ENCODE data around the gene SRPK2. TPM values are rescaled to one million over a fixed set of nuclear protein-coding genes. Genes with fewer than 3 reads are reported as not detected.
"Not testable (repeated sequence)": the region's sequence is repeated elsewhere in the genome, so short reads cannot be mapped to it uniquely, and the experiment has no call there.

Gene SRPK2
- polyA plus RNA-seq, result 71.3 and 118 TPM in 2 replicates
- 170 and 171 TPM in 2 replicates for polyA minus RNA-seq

GRCh38 chr7:105388356-105389087, at the start of gene SRPK2:
Gene SRPK2, minus strand, starts transcription at chr7:105388921.
- Histone ChIP-seq H3K9ac (ENCODE audit: low read length) (peak within 1 kb of the TSS; percentile 64), H3K9me3 (ENCODE audit: low read length) (no peaks in the 10 kb centered on the region), H4K20me1 (ENCODE audit: insufficient read depth) (no peaks in the 10 kb centered on the region), H3K27ac (ENCODE audit: low read length) (no peak within 1 kb of the TSS), H3K4me3 (ENCODE audit: low read length) (peak within 1 kb of the TSS; percentile 90), H3F3A (ENCODE audit: insufficient read depth, low read length, poor library complexity, severe bottlenecking) (peaks cover 4% of the 10 kb centered on the region), H2AFZ (ENCODE audit: low read depth, low read length) (peak within 1 kb of the TSS; percentile 54), H3K79me2 (replicated peaks; ENCODE audit: insufficient read depth, low read length) (peaks cover 32% of the 10 kb centered on the region), H3K27me3 (ENCODE audit: insufficient read depth, low read depth, low read length) (no peaks in the 10 kb centered on the region), H3K9me2 (ENCODE audit: insufficient read depth, low read length) (no peaks in the 10 kb centered on the region), H3K4me2 (ENCODE audit: low read length) (peak within 1 kb of the TSS; percentile 65), H3K36me3 (ENCODE audit: insufficient read depth, low read length) (no peaks in the 10 kb centered on the region)
- no peak for TF ChIP-seq TAF1 (IDR thresholded peaks at IDR 0.05; ENCODE audit: low read depth)
- no peak for TF ChIP-seq SMC3 (conservative IDR thresholded peaks at IDR 0.05; ENCODE audit: poor library complexity)
- TF ChIP-seq RAD21 (conservative IDR thresholded peaks at IDR 0.05), result no peak
- peak; percentile 37 for TF ChIP-seq MXI1 (conservative IDR thresholded peaks at IDR 0.05; ENCODE audit: poor library complexity, severe bottlenecking)
- peak; percentile 78 for TF ChIP-seq POLR2AphosphoS5 (IDR thresholded peaks at IDR 0.05)

DNA sequence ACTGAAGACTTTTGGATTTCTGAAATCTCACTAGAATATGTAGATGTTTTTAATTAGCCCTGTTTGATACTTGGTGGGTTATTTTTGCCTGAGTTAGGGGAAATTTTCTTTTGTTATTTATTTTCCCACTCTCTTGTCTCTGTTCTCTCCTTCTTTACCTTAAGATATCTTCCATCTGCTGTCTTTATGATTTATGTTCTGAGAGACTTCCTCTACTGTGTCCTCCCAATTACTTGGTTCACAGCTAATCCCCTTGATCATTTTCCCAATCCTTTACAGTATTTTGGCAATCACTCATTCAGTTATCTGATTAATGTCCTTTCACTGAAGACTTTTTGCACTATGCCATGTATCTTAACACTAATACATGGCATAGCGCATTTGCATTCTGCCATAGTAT, 49.5 kb upstream of the SRPK2 start:
- no peak overlapping the region for H3K4me3 ChIP-seq (ENCODE audit: low read length)
- H3K27ac ChIP-seq (ENCODE audit: low read length), result no peak overlapping the region
- H3K9me3 ChIP-seq (ENCODE audit: low read length), result no peaks in the 10 kb centered on the region
- no peaks in the 10 kb centered on the region for H3F3A ChIP-seq (ENCODE audit: insufficient read depth, low read length, poor library complexity, severe bottlenecking)
- H4K20me1 ChIP-seq (ENCODE audit: insufficient read depth), result no peaks in the 10 kb centered on the region
- no peak overlapping the region for H2AFZ ChIP-seq (ENCODE audit: low read depth, low read length)
- no peaks in the 10 kb centered on the region for H3K9me2 ChIP-seq (ENCODE audit: insufficient read depth, low read length)
- TF ChIP-seq TAF1 (IDR thresholded peaks at IDR 0.05; ENCODE audit: low read depth), result no peak
- TF ChIP-seq RAD21 (conservative IDR thresholded peaks at IDR 0.05), result no peak
- no peak for TF ChIP-seq POLR2AphosphoS5 (IDR thresholded peaks at IDR 0.05)
- no peak overlapping the region for H3K9ac ChIP-seq (ENCODE audit: low read length)
- no peaks in the 10 kb centered on the region for H3K79me2 ChIP-seq (replicated peaks; ENCODE audit: insufficient read depth, low read length)
- no peaks in the 10 kb centered on the region for H3K27me3 ChIP-seq (ENCODE audit: insufficient read depth, low read depth, low read length)
- H3K4me2 ChIP-seq (ENCODE audit: low read length), result no peak overlapping the region
- no peaks in the 10 kb centered on the region for H3K36me3 ChIP-seq (ENCODE audit: insufficient read depth, low read length)

DNA sequence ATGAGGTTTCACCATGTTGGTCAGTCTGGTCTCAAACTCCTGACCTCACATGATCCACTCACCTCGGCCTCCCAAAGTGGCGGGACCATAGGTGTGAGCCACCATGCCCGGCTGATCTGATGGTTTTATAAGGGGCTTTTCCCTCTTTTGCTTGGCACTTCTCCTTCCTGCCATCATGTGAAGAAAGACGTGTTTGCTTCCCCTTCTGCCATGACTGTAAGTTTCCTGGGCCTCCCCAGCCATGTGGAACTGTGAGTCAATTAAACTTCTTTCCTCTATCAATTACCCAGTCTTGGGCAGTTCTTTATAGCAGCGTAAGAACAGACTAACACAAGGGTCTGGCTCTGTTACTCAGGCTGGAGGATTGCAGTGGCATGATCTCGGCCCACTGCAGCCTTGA, 48.6 kb upstream of the SRPK2 start:
- H3F3A ChIP-seq (ENCODE audit: insufficient read depth, low read length, poor library complexity, severe bottlenecking); H3K9ac ChIP-seq (ENCODE audit: low read length); H3K27ac ChIP-seq (ENCODE audit: low read length); H3K27me3 ChIP-seq (ENCODE audit: insufficient read depth, low read depth, low read length); H3K9me2 ChIP-seq (ENCODE audit: insufficient read depth, low read length); H3K4me2 ChIP-seq (ENCODE audit: low read length); H4K20me1 ChIP-seq (ENCODE audit: insufficient read depth); H3K9me3 ChIP-seq (ENCODE audit: low read length); H3K36me3 ChIP-seq (ENCODE audit: insufficient read depth, low read length); H3K79me2 ChIP-seq (replicated peaks; ENCODE audit: insufficient read depth, low read length); H3K4me3 ChIP-seq (ENCODE audit: low read length); H2AFZ ChIP-seq (ENCODE audit: low read depth, low read length): not testable (repeated sequence)

- Histone ChIP-seq H3K9me3 (ENCODE audit: low read length) (no peaks in the 10 kb centered on the region), H4K20me1 (ENCODE audit: insufficient read depth) (no peaks in the 10 kb centered on the region), H3K79me2 (replicated peaks; ENCODE audit: insufficient read depth, low read length) (no peaks in the 10 kb centered on the region), H3K27ac (ENCODE audit: low read length) (no peak overlapping the region), H3K4me3 (ENCODE audit: low read length) (no peak overlapping the region), H3K27me3 (ENCODE audit: insufficient read depth, low read depth, low read length) (no peaks in the 10 kb centered on the region), H3K4me2 (ENCODE audit: low read length) (no peak overlapping the region), H2AFZ (ENCODE audit: low read depth, low read length) (no peak overlapping the region), H3F3A (ENCODE audit: insufficient read depth, low read length, poor library complexity, severe bottlenecking) (no peaks in the 10 kb centered on the region), H3K9me2 (ENCODE audit: insufficient read depth, low read length) (no peaks in the 10 kb centered on the region), H3K9ac (ENCODE audit: low read length) (no peak overlapping the region), H3K36me3 (ENCODE audit: insufficient read depth, low read length) (no peaks in the 10 kb centered on the region)
- TF ChIP-seq EP300 (conservative IDR thresholded peaks at IDR 0.05; ENCODE audit: poor library complexity, severe bottlenecking) (no peak), MXI1 (conservative IDR thresholded peaks at IDR 0.05; ENCODE audit: poor library complexity, severe bottlenecking) (no peak), SMC3 (conservative IDR thresholded peaks at IDR 0.05; ENCODE audit: poor library complexity) (peak; percentile 48), REST (IDR thresholded peaks at IDR 0.05; ENCODE audit: borderline replicate concordance) (no peak), RAD21 (conservative IDR thresholded peaks at IDR 0.05) (peak; percentile 54), EZH2 (IDR thresholded peaks at IDR 0.05; ENCODE audit: borderline replicate concordance, insufficient read depth, low read length, poor library complexity, severe bottlenecking) (no peak), POLR2AphosphoS5 (IDR thresholded peaks at IDR 0.05) (no peak), TAF1 (IDR thresholded peaks at IDR 0.05; ENCODE audit: low read depth) (no peak)
- TF ChIP-seq, protein P1, sequence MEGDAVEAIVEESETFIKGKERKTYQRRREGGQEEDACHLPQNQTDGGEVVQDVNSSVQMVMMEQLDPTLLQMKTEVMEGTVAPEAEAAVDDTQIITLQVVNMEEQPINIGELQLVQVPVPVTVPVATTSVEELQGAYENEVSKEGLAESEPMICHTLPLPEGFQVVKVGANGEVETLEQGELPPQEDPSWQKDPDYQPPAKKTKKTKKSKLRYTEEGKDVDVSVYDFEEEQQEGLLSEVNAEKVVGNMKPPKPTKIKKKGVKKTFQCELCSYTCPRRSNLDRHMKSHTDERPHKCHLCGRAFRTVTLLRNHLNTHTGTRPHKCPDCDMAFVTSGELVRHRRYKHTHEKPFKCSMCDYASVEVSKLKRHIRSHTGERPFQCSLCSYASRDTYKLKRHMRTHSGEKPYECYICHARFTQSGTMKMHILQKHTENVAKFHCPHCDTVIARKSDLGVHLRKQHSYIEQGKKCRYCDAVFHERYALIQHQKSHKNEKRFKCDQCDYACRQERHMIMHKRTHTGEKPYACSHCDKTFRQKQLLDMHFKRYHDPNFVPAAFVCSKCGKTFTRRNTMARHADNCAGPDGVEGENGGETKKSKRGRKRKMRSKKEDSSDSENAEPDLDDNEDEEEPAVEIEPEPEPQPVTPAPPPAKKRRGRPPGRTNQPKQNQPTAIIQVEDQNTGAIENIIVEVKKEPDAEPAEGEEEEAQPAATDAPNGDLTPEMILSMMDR (IDR thresholded peaks at IDR 0.05; ENCODE audit: poor library complexity, severe bottlenecking), result peak; percentile 55
Measured at GRCh38 chr7:105429746-105430612, 41.3 kb upstream of the SRPK2 start.

Data from neural cell (in vitro differentiated cells).